ENCODE measurements around the gene ZBTB20. TPM values are rescaled to one million over a fixed set of nuclear protein-coding genes. Genes with fewer than 3 reads are reported as not detected.

The ZBTB20 gene
- total and polyA plus RNA-seq, 4 donors: 0.88 to 83.2 (median 20.4) TPM

- H3K9ac ChIP-seq (ENCODE audit: low read depth in 1 of 2, low read length in 2 of 2): no peak overlapping the region
- H3K4me3 ChIP-seq (ENCODE audit: low read depth in 1 of 3, low read length in 3 of 3): no peak overlapping the region
- H3K4me1 ChIP-seq (ENCODE audit: control insufficient read depth in 4 of 4, insufficient read depth in 4 of 4, low read length in 3 of 4): peaks cover 0 to 7% (median 2%) of the 10 kb centered on the region in 4 donors
- TF ChIP-seq TAF1 (conservative IDR thresholded peaks at IDR 0.05): no peak
- TF ChIP-seq SP1 (IDR thresholded peaks at IDR 0.05): no peak
- no peak for TF ChIP-seq RXRA (IDR thresholded peaks at IDR 0.05)
- no peak for TF ChIP-seq MAX (IDR thresholded peaks at IDR 0.05)
- peak; percentile 75 for TF ChIP-seq FOXA2 (IDR thresholded peaks at IDR 0.05)
- no peak for TF ChIP-seq EGR1 (IDR thresholded peaks at IDR 0.05; ENCODE audit: low read depth in 2 of 2)
- TF ChIP-seq ZBTB33 (IDR thresholded peaks at IDR 0.05): no peak
- no peak for TF ChIP-seq FOXA1 (IDR thresholded peaks at IDR 0.05)
- TF ChIP-seq JUND (IDR thresholded peaks at IDR 0.05): peak in 1 of 2 donors; percentile 28
- no peak overlapping the region for H3K27ac ChIP-seq (ENCODE audit: low read depth in 1 of 2, low read length in 2 of 2)
- WGBS: 50% methylated on average over 3 of the region's 3 CpGs
- H3K9me3 ChIP-seq (ENCODE audit: control insufficient read depth in 4 of 4, low read length in 3 of 4): no peaks in the 10 kb centered on the region
- H3K36me3 ChIP-seq (ENCODE audit: control insufficient read depth in 4 of 4, insufficient read depth in 3 of 4, low read depth in 1 of 4, low read length in 3 of 4): peaks cover 0 to 12% (median 0%) of the 10 kb centered on the region in 4 donors
- DNase-seq (ENCODE audit: low spot score): no peak
- no peaks in the 10 kb centered on the region for H3K27me3 ChIP-seq (ENCODE audit: control insufficient read depth in 4 of 4, insufficient read depth in 4 of 4, low read length in 3 of 4)
These were observed 781.2 kb downstream of the ZBTB20 start for GRCh38 chr3:114365909-114366308.

GRCh38 chr3:114364806-114365654, 782.1 kb downstream of the ZBTB20 start:
- Histone ChIP-seq H3K9me3 (ENCODE audit: control insufficient read depth in 4 of 4, low read length in 3 of 4) (no peaks in the 10 kb centered on the region), H3K4me3 (ENCODE audit: low read depth in 1 of 3, low read length in 3 of 3) (no peak overlapping the region), H3K27me3 (ENCODE audit: control insufficient read depth in 4 of 4, insufficient read depth in 4 of 4, low read length in 3 of 4) (no peaks in the 10 kb centered on the region), H3K36me3 (ENCODE audit: control insufficient read depth in 4 of 4, insufficient read depth in 3 of 4, low read depth in 1 of 4, low read length in 3 of 4) (peaks cover 0 to 12% (median 0%) of the 10 kb centered on the region in 4 donors), H3K4me1 (ENCODE audit: control insufficient read depth in 4 of 4, insufficient read depth in 4 of 4, low read length in 3 of 4) (peaks cover 0 to 7% (median 2%) of the 10 kb centered on the region in 4 donors), H3K9ac (ENCODE audit: low read depth in 1 of 2, low read length in 2 of 2) (no peak overlapping the region), H3K27ac (ENCODE audit: low read depth in 1 of 2, low read length in 2 of 2) (no peak overlapping the region)
- no peak for DNase-seq (ENCODE audit: low spot score)
- TF ChIP-seq TAF1 (conservative IDR thresholded peaks at IDR 0.05) (no peak), REST (IDR thresholded peaks at IDR 0.05) (no peak), FOXA2 (IDR thresholded peaks at IDR 0.05) (no peak), EGR1 (IDR thresholded peaks at IDR 0.05; ENCODE audit: low read depth in 2 of 2) (no peak), CTCF (IDR thresholded peaks at IDR 0.05; ENCODE audit: low read depth, low read length, missing input control) (no peak), ZBTB33 (IDR thresholded peaks at IDR 0.05) (no peak), HNF4G (IDR thresholded peaks at IDR 0.05) (no peak), NR2F2 (IDR thresholded peaks at IDR 0.05) (no peak), RXRA (IDR thresholded peaks at IDR 0.05) (no peak), FOXA1 (IDR thresholded peaks at IDR 0.05) (no peak), MAX (IDR thresholded peaks at IDR 0.05) (no peak), HNF4A (conservative IDR thresholded peaks at IDR 0.05) (no peak), ATF3 (IDR thresholded peaks at IDR 0.05) (no peak), RAD21 (IDR thresholded peaks at IDR 0.05) (no peak), JUND (IDR thresholded peaks at IDR 0.05) (no peak), SP1 (IDR thresholded peaks at IDR 0.05) (no peak)
- WGBS: 95% methylated on average over 6 of the region's 6 CpGs

All from liver (tissue), 9 donors.